Karpas-422 (cell line): ENCODE results near the gene WNK2. TPM values are rescaled to one million over a fixed set of nuclear protein-coding genes. Genes with fewer than 3 reads are reported as not detected.

Experiments used
- DNase-seq: peaks from one replicate; pipeline ENCODE4 v3.0.0-alpha.2; 2015
- H2AFZ ChIP-seq: fragments of 200-600 bp; sonication (generic); 2 replicates; pipeline ENCODE4 v1.6.1; 2014; ENCODE audit warnings: antibody characterized with exemption, low read length, mixed read lengths
- H3K27ac ChIP-seq: fragments of 200-600 bp; sonication (generic); 2 replicates; pipeline ENCODE4 v1.5.1; 2014; ENCODE audit warnings: mild to moderate bottlenecking, low read length, moderate library complexity
- H3K27me3 ChIP-seq: fragments of 200-600 bp; sonication (generic); 2 replicates; pipeline ENCODE4 v1.6.1; 2014; ENCODE audit warnings: low read length, mixed read lengths
- H3K36me3 ChIP-seq: fragments of 200-600 bp; sonication (generic); 2 replicates; pipeline ENCODE4 v1.6.1; 2014; ENCODE audit warnings: low read length, mixed read lengths; ENCODE audit not compliant: insufficient read depth
- H3K4me1 ChIP-seq: fragments of 200-600 bp; sonication (generic); 2 replicates; pipeline ENCODE4 v1.6.1; 2014; ENCODE audit warnings: mild to moderate bottlenecking, low read length, mixed read lengths
- H3K4me2 ChIP-seq: fragments of 200-600 bp; sonication (generic); 2 replicates; pipeline ENCODE4 v1.6.1; 2014; ENCODE audit warnings: low read length, low read depth, mild to moderate bottlenecking; ENCODE audit not compliant: poor library complexity, severe bottlenecking
- H3K4me3 ChIP-seq: fragments of 200-600 bp; sonication (generic); 2 replicates; pipeline ENCODE4 v1.5.1; 2014; ENCODE audit warnings: mild to moderate bottlenecking, antibody characterized with exemption, low read length, mixed read lengths
- H3K79me2 ChIP-seq: fragments of 200-600 bp; sonication (generic); 2 replicates; pipeline ENCODE4 v1.6.1; 2014; ENCODE audit warnings: mild to moderate bottlenecking, low read length, mixed read lengths
- H3K9ac ChIP-seq: fragments of 200-600 bp; sonication (generic); 2 replicates; pipeline ENCODE4 v1.6.0; 2014; ENCODE audit warnings: low read length
- H3K9me2 ChIP-seq: fragments of 200-600 bp; sonication (generic), shearing (Covaris generic); replicated peaks from 2 replicates; pipeline ENCODE4 v1.6.0; 2014; ENCODE audit warnings: mild to moderate bottlenecking, low read length, moderate library complexity; ENCODE audit not compliant: insufficient read depth
- H3K9me3 ChIP-seq: fragments of 300-700, 200-600 bp; sonication (generic); 2 replicates; pipeline ENCODE4 v1.6.1; 2014; ENCODE audit warnings: low read length, mixed read lengths
- H4K20me1 ChIP-seq: fragments of 200-600 bp; sonication (generic); 2 replicates; pipeline ENCODE4 v1.6.1; 2014; ENCODE audit warnings: mild to moderate bottlenecking, antibody characterized with exemption, low read length, low read depth; ENCODE audit not compliant: insufficient read depth
- total RNA-seq: library from RNA; depleted of rRNA; stranded (reverse); fragments of >200 nt; shearing (Covaris generic); gene quantifications from 2 replicates; pipeline ENCODE4 v1.2.3, GENCODE V29; 2014; ENCODE audit warnings: low replicate concordance

Gene WNK2
- total RNA-seq, 1 experiment from 2014 or later: not detected

DNA sequence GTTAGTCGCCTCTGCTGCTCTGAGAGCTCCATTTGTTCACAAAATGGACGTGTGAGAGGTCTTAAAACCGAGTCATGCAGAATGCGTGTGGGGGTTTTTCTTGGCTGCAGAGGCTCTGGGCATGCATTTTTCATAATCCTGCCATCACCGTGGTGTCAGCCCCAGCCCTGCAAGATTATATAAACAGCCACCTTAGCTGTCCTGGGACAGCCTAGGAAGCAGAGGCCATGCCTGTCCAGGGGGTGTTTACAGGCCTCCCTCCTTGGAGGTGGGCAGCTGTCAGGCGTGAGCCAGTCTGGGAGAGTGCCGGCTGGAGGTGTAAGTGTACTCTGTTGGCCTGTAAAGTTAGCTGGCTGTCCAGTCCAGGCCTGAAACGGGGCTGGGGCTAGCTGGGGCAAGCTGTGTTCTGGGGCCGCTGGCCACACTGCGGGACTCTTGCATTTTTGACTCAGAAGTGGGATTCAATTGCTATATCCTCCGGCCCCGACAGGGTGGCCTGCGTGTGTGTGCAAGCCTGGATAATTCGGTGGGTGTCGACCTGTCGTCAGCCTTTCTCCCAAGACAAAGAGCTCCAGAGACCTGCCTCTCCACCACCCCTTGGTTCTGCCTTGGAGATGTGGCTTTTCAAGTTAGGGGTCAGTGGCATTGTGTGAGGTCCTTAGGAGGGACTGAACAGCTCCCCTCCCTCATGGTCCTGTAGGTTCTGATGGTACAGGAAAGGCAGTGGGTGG lies 2.4 kb downstream of the WNK2 start:
- Histone ChIP-seq H4K20me1 (no peaks in the 10 kb centered on the region), H3K79me2 (no peaks in the 10 kb centered on the region), H3K27me3 (no peaks in the 10 kb centered on the region), H3K9me3 (no peaks in the 10 kb centered on the region), H3K9ac (no peak overlapping the region), H3K36me3 (no peaks in the 10 kb centered on the region), H3K9me2 (no peaks in the 10 kb centered on the region), H3K4me1 (no peaks in the 10 kb centered on the region), H2AFZ (no peak overlapping the region), H3K4me2 (no peak overlapping the region), H3K4me3 (no peak overlapping the region), H3K27ac (no peak overlapping the region)
- DNase-seq: no peak

DNA sequence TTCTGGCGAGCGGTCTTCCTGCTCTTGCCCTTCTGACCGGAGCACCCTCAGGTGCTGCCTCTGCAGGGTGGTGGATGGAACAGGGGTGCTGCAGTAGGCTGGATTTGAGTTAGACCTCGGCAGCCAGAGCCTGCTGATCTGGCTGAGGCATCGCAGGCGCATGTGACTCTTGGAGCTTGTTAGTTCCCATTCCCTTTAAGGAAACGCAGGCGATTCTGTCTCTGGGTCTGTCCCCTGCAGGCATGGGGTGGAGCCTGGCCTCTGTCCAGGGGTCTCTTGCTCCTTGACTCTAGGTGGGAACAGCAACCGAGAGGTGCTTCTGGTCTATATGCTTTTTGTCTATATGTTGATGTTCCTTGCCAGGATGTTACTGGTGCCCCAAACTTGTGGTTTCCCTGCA lies 3.1 kb downstream of the WNK2 start:
- Histone ChIP-seq H3K4me2 (no peak overlapping the region), H3K4me1 (no peaks in the 10 kb centered on the region), H2AFZ (no peak overlapping the region), H3K9me2 (no peaks in the 10 kb centered on the region), H3K9ac (no peak overlapping the region), H3K36me3 (no peaks in the 10 kb centered on the region), H3K27me3 (no peaks in the 10 kb centered on the region), H3K9me3 (no peaks in the 10 kb centered on the region), H3K27ac (no peak overlapping the region), H4K20me1 (no peaks in the 10 kb centered on the region), H3K4me3 (no peak overlapping the region), H3K79me2 (no peaks in the 10 kb centered on the region)
- no peak for DNase-seq

DNA sequence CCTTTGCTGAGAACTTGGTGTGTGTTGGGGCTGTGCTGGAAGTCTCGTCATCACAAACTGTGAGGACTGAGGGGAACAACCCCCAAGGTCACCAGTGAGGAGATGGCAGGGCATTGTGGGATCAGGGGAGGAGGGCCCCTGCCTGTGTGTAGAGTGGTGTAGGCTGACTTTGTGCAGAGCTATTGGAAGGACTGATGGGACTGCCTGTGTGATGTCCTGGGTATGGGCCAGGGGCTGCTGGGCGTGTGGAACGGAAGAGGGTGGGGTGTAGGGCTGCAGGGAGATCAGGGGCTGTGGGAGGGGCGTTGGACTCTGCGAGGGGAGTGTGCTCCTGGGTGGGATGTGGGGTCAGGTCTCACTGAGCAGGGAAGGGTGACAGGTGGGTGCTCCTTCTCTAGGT lies 3.6 kb downstream of the WNK2 start:
- Histone ChIP-seq H3K9me3 (no peaks in the 10 kb centered on the region), H3K36me3 (no peaks in the 10 kb centered on the region), H3K9ac (no peak overlapping the region), H4K20me1 (no peaks in the 10 kb centered on the region), H3K27ac (no peak overlapping the region), H3K4me3 (no peak overlapping the region), H3K9me2 (no peaks in the 10 kb centered on the region), H3K4me2 (no peak overlapping the region), H3K27me3 (no peaks in the 10 kb centered on the region), H2AFZ (no peak overlapping the region), H3K79me2 (no peaks in the 10 kb centered on the region), H3K4me1 (no peaks in the 10 kb centered on the region)
- no peak for DNase-seq

- Histone ChIP-seq H3K4me3 (no peak overlapping the region), H3K4me2 (no peak overlapping the region), H3K79me2 (no peaks in the 10 kb centered on the region), H3K27me3 (no peaks in the 10 kb centered on the region), H3K36me3 (no peaks in the 10 kb centered on the region), H3K4me1 (no peaks in the 10 kb centered on the region), H3K27ac (no peak overlapping the region), H4K20me1 (no peaks in the 10 kb centered on the region), H3K9me3 (no peaks in the 10 kb centered on the region), H3K9ac (no peak overlapping the region), H3K9me2 (no peaks in the 10 kb centered on the region), H2AFZ (no peak overlapping the region)
- no peak for DNase-seq
Measured at GRCh38 chr9:93188426-93189368, 4.8 kb downstream of the WNK2 start.

- H3K79me2 ChIP-seq: no peaks in the 10 kb centered on the region
- no peak overlapping the region for H3K4me2 ChIP-seq
- H3K27me3 ChIP-seq: no peaks in the 10 kb centered on the region
- no peaks in the 10 kb centered on the region for H3K36me3 ChIP-seq
- no peaks in the 10 kb centered on the region for H3K9me3 ChIP-seq
- no peaks in the 10 kb centered on the region for H3K4me1 ChIP-seq
- no peaks in the 10 kb centered on the region for H4K20me1 ChIP-seq
- DNase-seq: no peak
- H3K4me3 ChIP-seq: no peak overlapping the region
- no peaks in the 10 kb centered on the region for H3K9me2 ChIP-seq
- H3K27ac ChIP-seq: no peak overlapping the region
- H3K9ac ChIP-seq: no peak overlapping the region
- no peak overlapping the region for H2AFZ ChIP-seq
Measured at GRCh38 chr9:93189369-93190132, 5.6 kb downstream of the WNK2 start.

DNA sequence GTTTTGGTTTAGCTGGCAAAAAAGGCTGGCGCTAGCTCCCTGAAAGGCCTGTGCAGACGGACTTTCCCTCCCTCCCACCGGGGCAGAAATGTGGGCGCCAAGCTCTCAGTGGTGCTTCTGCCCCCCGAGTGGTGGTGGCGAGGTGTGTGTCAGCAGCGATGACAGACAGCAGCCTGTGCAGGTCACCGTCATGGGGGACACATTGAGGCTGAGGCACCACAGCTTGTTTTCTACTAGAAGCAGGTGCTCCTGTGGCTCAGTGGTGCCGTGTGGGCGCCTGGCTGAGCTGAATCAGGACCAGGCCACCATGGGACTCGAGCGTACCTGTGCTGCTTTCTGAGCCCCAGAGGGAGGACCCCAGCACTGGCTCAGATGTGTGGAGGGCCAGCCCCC lies 6.2 kb downstream of the WNK2 start:
- Histone ChIP-seq H3K79me2 (no peaks in the 10 kb centered on the region), H4K20me1 (no peaks in the 10 kb centered on the region), H3K27me3 (no peaks in the 10 kb centered on the region), H3K27ac (no peak overlapping the region), H3K36me3 (no peaks in the 10 kb centered on the region), H3K4me2 (no peak overlapping the region), H3K4me1 (no peaks in the 10 kb centered on the region), H3K9me2 (no peaks in the 10 kb centered on the region), H3K4me3 (no peak overlapping the region), H3K9me3 (no peaks in the 10 kb centered on the region), H3K9ac (no peak overlapping the region), H2AFZ (no peak overlapping the region)
- no peak for DNase-seq

DNA sequence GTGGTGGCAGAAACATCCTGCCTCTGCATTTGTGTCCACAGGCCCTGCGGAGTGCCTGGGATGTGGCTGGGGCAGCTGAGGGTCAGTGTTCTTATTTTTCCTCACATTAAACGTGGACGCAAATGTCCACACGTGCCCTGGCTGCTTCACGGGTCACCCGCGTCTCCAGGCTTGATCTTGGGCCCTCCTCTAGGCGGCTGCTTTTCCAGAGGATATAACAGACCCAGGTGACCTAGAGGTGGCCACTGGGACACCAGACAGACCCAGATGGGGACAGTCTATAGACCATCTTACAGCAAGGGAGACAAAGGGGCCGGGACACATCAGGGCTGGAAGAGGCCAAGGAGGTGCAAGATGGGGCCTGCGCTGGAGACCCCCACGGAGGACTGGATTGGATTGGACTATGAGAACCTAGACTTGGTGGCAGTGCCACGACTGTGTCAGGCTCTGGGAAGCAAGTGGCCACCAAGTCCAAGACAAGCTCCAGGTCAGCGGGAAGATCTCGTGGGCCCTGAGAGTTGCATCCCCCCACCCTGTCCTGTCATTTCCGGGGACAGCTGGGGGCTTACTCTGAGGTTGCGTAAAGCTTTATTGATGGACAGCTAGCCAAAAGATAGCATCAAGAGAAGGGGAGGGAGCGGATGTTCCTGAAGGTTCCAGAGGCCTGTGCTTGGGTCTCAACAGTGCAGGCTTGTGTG lies 6.9 kb downstream of the WNK2 start:
- Histone ChIP-seq H3K9ac (no peak overlapping the region), H3K9me3 (no peaks in the 10 kb centered on the region), H3K27ac (no peak overlapping the region), H3K4me3 (no peak overlapping the region), H3K9me2 (no peaks in the 10 kb centered on the region), H3K79me2 (no peaks in the 10 kb centered on the region), H3K36me3 (no peaks in the 10 kb centered on the region), H3K4me1 (no peaks in the 10 kb centered on the region), H3K4me2 (no peak overlapping the region), H3K27me3 (no peaks in the 10 kb centered on the region), H4K20me1 (no peaks in the 10 kb centered on the region), H2AFZ (no peak overlapping the region)
- DNase-seq: no peak
